GM18873 (cell line): Measurements from ENCODE around the gene LFNG.
A peak's percentile ranks its signal among the peaks of the same experiment; 100 is the strongest.

ENCODE experiments used
- ATAC-seq: cut with Tn5 transposase; IDR thresholded peaks from one replicate; pipeline ENCODE4 v1.9.1; 2021; ENCODE audit warnings: mild to moderate bottlenecking, moderate library complexity, moderate number of reproducible peaks; ENCODE audit not compliant: unreplicated experiment, low FRiP score

Gene LFNG

GRCh38 chr7:2564970-2565540 lies 45.5 kb downstream of the LFNG start:
- no peak for ATAC-seq

- peak; percentile 18 for ATAC-seq
Observed at GRCh38 chr7:2566348-2566889, 46.8 kb downstream of the LFNG start.

- ATAC-seq = peak; percentile 92
Observed at GRCh38 chr7:2566890-2567678, 47.5 kb downstream of the LFNG start.

- ATAC-seq = no peak
Observed at GRCh38 chr7:2567679-2568278, 48.2 kb downstream of the LFNG start.

GRCh38 chr7:2568521-2569223 lies 49.1 kb downstream of the LFNG start:
- no peak for ATAC-seq

GRCh38 chr7:2569421-2569820 lies 49.8 kb downstream of the LFNG start:
- no peak for ATAC-seq

GRCh38 chr7:2570021-2570420 lies 50.4 kb downstream of the LFNG start:
- no peak for ATAC-seq

GRCh38 chr7:2571409-2571808 lies 51.8 kb downstream of the LFNG start:
- no peak for ATAC-seq

- ATAC-seq = no peak
Observed at GRCh38 chr7:2572101-2572842, 52.7 kb downstream of the LFNG start.

GRCh38 chr7:2573761-2574160 lies 54.2 kb downstream of the LFNG start:
- no peak for ATAC-seq

GRCh38 chr7:2575046-2575732 lies 55.6 kb downstream of the LFNG start:
- ATAC-seq = no peak

GRCh38 chr7:2575733-2576340 lies 56.3 kb downstream of the LFNG start:
- ATAC-seq = no peak

GRCh38 chr7:2576742-2577491 lies 57.3 kb downstream of the LFNG start:
- no peak for ATAC-seq
